GM21528 (cell line): ENCODE data around the gene PAEP.

ENCODE experiments used
- ATAC-seq: cut with Tn5 transposase; IDR thresholded peaks from one replicate; pipeline ENCODE4 v1.9.1; 2021; ENCODE audit warnings: mild to moderate bottlenecking, moderate library complexity; ENCODE audit not compliant: unreplicated experiment, low FRiP score

Gene PAEP

DNA sequence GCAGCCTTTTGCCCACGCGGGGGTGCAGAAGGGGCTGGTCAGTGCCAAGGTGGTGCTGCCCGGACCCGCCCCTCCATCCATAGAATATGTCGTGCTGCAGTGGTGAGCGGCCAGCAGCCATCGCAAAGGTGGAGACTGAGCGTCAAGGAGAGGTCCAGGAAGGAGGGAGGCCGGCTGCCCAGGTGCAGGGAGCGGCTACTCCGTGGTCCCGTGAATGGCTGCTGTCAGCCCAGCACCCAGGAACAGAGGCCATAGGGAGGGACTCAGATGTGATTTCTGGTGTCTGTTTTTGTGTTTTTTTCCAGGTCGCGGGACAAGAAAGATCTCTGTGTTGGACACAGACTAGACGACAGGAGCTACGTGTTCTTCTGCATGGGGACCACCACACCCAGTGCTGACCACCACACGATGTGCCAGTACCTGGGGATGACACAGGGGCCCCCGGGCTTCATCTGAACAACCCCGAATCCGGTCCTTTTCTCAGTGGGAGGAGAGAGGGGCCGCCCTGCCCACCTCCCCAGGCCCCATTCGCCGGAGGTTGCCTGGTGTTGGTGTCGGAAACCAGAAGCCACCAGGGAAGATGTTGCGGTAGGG is 29.0 kb downstream of the PAEP start:
- ATAC-seq: no peak

GRCh38 chr9:135591506-135592330 is 30.2 kb downstream of the PAEP start:
- no peak for ATAC-seq

DNA sequence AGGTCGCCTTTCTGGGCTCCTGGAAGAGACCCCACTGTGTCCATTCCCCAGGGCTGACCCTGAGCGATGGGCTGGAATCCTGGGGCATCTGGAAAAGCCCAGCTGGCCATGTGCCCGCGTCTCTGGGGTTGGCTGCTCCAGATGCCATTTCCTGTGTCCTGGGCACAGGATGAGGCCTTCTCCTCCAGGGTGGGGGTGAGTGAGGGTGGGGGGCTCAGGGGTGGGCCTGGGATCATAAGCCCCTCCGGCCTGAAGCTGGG is 30.7 kb downstream of the PAEP start:
- no peak for ATAC-seq

DNA sequence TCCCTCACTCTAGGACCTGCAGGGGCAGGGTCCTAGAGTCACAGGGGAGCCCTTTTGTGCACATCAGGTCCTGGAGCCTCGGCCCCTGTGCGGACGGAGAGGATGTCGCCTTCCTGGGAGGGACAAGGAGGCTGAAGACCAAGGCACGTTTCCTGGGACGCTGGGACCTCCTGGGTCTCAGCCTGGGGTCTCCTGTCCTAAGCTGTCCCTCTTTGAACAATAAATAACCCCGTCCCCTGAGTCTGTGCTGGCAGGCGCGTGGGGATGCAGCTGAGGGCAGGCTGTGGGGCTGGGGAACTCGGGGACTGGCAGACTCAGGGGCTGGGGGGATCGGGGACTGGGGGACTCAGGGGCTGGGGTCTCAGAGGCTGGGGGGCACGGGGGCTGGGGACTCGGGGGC is 31.1 kb downstream of the PAEP start:
- no peak for ATAC-seq

- no peak for ATAC-seq
These were observed 34.7 kb downstream of the PAEP start for GRCh38 chr9:135596211-135596610.

DNA sequence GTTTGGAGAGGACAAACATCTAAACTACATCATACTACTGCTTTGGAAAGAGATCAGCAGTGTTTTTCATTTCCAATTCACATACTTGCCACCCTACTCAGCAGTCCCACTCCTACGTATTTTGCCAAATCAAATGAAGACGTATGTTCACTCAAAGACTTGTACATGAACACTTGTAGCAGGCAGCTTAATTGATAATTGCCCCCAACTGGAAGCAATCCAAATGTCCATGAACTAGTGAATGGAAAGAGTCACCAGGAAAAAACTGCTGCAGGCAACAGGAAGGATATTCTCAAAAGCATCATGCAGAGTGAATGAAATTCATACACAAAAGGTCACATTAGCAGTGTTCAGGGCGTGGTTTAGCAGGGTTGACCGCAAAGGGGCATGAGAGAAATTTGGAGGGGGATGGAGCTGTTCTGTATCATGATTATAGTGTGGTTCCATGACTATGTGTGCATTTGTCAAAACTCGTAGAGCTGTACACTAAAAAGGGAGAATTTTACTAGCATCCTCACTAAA is 38.8 kb downstream of the PAEP start:
- no peak for ATAC-seq

DNA sequence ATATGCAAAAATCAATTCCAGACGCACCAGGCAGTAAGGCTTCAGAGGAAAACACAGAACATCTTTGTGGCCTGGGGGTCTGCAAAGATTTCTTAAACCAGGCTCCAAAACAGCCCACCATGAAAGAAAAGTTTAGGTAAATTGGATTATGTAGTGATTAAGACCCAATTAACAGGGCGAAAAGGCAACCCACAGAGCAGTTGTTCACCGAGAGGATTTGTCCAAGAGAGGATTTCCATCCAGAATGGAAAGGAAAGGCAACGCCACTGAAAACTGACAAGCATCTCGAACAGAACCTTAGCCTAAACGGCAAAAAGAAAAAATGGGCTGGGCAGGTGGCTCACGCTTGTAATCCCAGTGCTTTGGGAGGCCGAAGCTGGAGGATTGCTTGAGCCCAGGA is 40.4 kb downstream of the PAEP start:
- no peak for ATAC-seq

- ATAC-seq: no peak
These were observed 41.4 kb downstream of the PAEP start for GRCh38 chr9:135602789-135603481.

DNA sequence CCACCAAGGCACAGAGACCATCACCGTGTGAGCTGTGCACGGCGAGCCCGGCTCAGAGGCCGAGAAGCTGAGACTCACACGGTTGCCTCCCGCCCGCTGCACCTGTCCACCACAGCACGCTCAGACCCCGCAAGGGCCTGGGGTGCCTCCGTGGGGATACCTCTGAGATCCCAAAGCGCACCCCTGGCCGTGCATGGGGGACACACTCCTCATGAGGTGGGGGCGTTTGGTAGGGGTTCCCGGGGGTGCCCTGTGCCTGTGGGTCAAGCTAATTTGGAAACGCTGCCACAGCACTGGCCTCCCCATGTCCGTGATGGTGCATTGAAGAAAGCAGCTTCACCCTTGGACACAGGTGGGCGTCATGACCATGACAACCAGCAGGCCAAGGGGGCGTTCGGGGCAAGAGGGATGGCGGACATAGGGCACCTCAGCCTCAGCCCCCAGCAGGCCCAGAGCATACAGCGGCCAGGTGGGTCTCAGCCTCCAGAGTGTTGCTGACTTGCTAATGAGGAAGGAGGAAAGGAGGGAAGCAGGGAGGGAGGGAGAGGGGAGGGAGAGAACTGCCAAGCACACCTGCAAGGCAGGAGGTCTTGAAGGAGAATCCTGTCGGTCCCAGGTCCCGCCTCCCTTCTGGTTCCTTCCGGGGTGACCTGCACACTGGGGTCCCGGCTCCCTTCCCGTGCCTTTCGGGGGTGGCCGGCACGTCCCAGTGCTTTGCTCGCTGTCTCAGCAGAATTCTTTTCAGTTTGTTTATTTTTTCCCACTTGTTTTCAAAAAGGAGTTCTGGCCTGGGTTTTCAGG is 43.1 kb downstream of the PAEP start:
- ATAC-seq: no peak

DNA sequence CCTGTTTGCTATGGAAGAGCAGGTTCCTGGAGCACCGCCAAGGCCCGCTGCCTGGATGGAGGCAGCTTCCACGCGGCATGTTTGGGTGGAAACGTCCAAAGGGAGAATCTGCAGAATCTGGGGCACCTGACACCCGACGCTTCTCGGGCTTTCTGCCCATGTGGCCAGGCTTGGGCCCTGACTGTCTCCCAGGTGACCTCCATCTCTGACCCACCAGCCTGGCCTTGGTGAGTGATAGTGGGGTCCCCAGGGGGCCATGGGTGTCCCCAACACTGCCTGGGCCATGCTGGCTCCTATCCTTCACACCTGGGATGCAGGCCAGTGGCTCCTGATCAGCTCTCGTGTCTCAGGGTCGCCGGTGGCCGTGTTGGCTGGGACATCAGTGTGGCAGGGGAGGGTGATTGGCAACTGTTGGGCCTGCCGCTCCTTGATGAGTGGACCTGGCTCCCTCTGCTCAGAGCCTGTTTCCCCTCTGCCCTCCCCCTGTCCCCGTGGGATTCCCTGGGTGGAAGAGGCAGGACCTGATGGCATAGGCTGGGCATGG is 43.8 kb downstream of the PAEP start:
- no peak for ATAC-seq

GRCh38 chr9:135606885-135607259 is 45.3 kb downstream of the PAEP start:
- ATAC-seq: no peak

DNA sequence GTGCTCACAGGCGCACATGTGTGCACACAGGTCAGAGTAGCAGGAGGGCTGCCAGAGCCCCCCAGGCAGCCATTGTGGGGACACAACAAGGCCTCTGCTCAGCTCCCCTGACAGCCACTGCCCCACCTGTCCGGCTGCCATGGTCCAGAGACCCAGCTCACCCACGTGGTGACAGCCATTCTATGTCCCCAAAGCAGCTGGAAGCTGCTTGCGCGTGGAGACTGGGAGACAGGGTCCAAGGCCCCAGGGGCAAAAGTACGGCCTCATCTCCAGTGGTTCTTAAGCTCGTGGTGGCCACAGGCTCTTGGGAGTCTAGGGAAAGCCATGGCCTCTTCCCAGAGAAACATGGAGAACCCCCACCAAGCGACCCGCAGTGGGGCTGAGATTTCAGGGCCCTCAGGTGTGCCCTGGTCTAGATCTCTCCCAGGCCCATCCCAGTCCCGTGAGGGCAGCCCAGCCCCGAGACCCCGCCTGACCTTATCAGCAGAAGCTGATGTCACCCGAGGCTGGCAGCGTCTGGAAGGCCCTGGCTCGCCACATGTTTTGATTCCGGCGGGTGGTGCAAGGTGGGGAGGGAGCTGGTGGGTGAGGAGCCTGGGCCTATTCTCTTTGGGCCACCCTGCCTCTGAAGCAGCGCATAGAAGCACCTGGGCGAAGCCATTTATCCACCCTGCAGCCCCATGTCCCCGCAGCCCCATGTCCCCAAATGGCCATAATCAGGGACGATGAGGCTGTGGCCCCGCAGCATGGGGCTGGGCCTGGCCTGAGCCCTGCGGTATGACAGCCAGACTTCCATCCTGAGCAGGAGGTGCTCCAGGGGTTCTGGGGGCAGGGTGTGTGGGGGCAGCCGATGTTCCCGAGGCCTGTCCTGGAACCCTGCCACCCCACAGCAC is 46.1 kb downstream of the PAEP start:
- no peak for ATAC-seq

GRCh38 chr9:135608294-135608998 is 46.9 kb downstream of the PAEP start:
- ATAC-seq: no peak

- no peak for ATAC-seq
These were observed 47.4 kb downstream of the PAEP start for GRCh38 chr9:135608999-135609317.

DNA sequence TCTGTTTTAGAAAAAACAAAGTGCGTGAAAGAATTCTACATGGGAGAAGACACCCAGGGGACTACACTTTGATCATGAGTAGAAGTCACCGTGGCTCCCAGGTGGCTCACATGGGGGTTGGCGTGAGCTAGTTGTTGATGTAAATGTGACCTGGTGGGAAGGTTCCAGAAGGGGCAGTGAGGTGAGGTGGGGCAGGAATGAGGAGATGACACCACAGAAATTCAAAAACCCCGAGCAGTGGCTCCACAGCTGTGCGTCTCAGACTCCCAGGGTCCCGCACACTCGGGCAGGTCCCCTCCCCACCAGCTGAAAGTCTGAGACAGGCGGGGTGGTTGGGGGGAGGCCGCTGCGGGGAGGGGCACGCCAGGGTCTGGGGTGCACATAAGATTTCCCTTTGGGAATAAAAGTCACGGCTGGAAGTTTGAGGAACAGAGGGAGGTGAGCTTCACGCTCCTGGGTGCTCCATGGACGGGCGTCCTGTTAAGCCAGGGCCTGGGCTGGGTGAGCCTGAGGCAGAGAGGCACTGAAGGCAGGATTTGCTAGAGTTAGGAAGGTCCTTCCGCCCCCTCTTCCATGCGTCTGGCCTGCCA is 47.9 kb downstream of the PAEP start:
- ATAC-seq: no peak

GRCh38 chr9:135610290-135611141 is 49.0 kb downstream of the PAEP start:
- ATAC-seq: no peak

DNA sequence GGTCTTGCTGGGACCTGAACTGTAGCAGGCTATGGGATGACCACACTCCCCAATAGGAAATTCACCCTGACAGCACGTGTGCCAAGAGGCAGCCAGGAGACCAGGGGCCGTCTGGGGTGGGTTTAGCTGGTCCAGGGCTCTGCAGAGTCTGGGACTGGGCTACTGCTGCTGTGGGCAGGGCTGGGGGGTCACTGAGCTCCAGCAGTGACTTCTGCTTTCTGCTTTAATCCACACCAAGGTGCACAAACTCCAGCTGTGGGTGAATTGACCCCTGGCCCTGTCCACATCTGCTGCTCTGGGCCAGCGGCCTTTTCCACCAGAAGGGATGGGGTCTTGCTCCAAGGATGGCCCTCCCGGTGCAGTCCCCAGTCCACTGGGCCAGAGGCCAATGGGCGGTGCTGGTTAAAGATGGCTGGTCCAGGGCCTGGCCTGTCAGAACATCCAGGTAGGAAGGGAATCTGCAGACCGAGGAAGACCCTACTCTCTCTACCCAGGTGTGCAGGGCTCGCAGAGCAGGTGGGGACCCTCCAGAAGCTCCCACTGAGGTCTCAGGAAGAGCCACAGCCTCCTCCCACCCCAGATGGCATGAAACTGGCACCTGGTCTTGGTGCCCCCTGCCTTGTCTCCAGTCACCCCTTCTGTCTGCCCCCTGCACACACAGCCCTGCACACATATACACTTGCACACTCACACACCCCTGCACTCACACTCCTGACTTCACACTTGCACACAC is 49.8 kb downstream of the PAEP start:
- ATAC-seq: no peak
